Activated CD4-positive, alpha-beta memory T cell treated with anti-CD3 and anti-CD28 coated beads, Interleukin-2, amount 10 ng/mL, durations not matched to agents 7 days and 5 days (primary cell): ENCODE measurements around the gene RSPO3. TPM values are rescaled to one million over a fixed set of nuclear protein-coding genes. Genes with fewer than 3 reads are reported as not detected.
"Not testable (repeated sequence)": the region's sequence is repeated elsewhere in the genome, so short reads cannot be mapped to it uniquely, and the experiment has no call there.

Source experiments
- CTCF ChIA-PET: fragments of 350-600 bp; sonication (Branson Sonifier 250); formaldehyde crosslinking; loops from one replicate; lab custom pipeline; 2021; ENCODE audit warnings: antibody characterized with exemption, inconsistent platforms; lab: Charles Lee
- POLR2A ChIA-PET: fragments of 350-600 bp; sonication (Branson Sonifier 250); formaldehyde crosslinking; loops from one replicate; lab custom pipeline; 2021; ENCODE audit warnings: antibody characterized with exemption; lab: Charles Lee
- DNase-seq: peaks from one replicate; pipeline ENCODE4 v3.0.0-alpha.2; 2020
- H3K27ac Mint-ChIP-seq: one replicate; pipeline ENCODE4 v1.8.0; 2021; ENCODE audit warnings: mild to moderate bottlenecking, mixed read lengths
- H3K27me3 Mint-ChIP-seq: one replicate; pipeline ENCODE4 v1.8.0; 2021; ENCODE audit warnings: mixed read lengths
- H3K36me3 Mint-ChIP-seq: one replicate; pipeline ENCODE4 v1.8.0; 2021; ENCODE audit warnings: low read depth, mixed read lengths
- H3K4me1 Mint-ChIP-seq: one replicate; pipeline ENCODE4 v1.8.0; 2021; ENCODE audit warnings: mixed read lengths
- H3K4me3 Mint-ChIP-seq: one replicate; pipeline ENCODE4 v1.8.0; 2021; ENCODE audit warnings: mild to moderate bottlenecking, mixed read lengths
- H3K9me3 Mint-ChIP-seq: one replicate; pipeline ENCODE4 v1.8.0; 2021; ENCODE audit warnings: mixed read lengths
- total RNA-seq, 2 experiments: library from RNA; stranded (reverse); gene quantifications; one replicate each; pipeline ENCODE4 v1.2.3, GENCODE V29; 2021

The RSPO3 gene
- total RNA-seq, 2 experiments from 2014 or later: not detected

GRCh38 chr6:127222418-127222817, 103.9 kb downstream of the RSPO3 start:
- Mint-ChIP-seq H3K9me3 (no peaks in the 10 kb centered on the region), H3K27me3 (peaks cover 9% of the 10 kb centered on the region), H3K36me3 (no peaks in the 10 kb centered on the region), H3K27ac (no peak overlapping the region), H3K4me1 (no peaks in the 10 kb centered on the region), H3K4me3 (no peak overlapping the region)
- ChIA-PET POLR2A (no interaction called here), CTCF (no interaction called here)
- no peak for DNase-seq

- ChIA-PET POLR2A (no interaction called here), CTCF (no interaction called here)
- DNase-seq: no peak
- Mint-ChIP-seq H3K4me1 (no peaks in the 10 kb centered on the region), H3K36me3 (no peaks in the 10 kb centered on the region), H3K27ac (no peak overlapping the region), H3K4me3 (no peak overlapping the region), H3K27me3 (peaks cover 6% of the 10 kb centered on the region), H3K9me3 (no peaks in the 10 kb centered on the region)
Measured at GRCh38 chr6:127225497-127225896, 107.0 kb downstream of the RSPO3 start.

DNA sequence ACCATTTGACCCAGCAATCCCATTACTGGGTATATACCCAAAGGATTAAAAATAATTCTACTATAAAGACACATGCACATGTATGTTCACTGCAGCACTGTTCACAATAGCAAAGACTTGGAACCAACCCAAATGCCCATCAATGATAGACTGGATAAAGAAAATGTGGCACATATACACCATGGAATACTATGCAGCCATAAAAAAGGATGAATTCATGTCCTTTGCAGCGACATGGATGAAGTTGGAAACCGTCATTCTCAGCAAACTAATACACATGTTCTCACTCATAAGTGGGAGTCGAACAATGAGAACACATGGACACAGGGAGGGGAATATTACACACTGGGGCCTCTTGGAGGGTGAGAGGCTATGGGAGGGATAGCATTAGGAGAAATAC, 115.3 kb downstream of the RSPO3 start:
- H3K27ac Mint-ChIP-seq, H3K4me3 Mint-ChIP-seq, POLR2A ChIA-PET, CTCF ChIA-PET, H3K36me3 Mint-ChIP-seq, H3K4me1 Mint-ChIP-seq, H3K9me3 Mint-ChIP-seq, DNase-seq: not testable (repeated sequence)
- H3K27me3 Mint-ChIP-seq: peaks cover 12% of the 10 kb centered on the region

DNA sequence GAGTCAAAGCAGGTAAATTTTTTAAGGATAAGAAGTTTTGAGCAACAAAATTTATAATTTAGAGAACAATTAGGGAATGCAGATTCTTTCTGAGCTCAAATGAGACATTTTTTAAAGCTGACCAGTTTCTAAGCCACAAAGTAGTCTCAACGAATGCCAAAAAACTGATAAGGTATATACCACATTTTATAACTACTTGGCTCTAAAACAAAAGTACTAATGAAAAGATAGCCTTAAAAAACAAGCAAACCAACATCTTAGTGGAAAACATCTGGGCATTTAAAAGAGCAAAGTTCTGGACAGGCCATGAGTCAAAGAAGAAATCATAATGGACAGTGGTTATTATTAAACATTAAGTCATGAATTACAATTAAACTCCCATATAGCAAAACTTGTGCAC, 125.0 kb downstream of the RSPO3 start:
- no peaks in the 10 kb centered on the region for H3K4me1 Mint-ChIP-seq
- no peak overlapping the region for H3K4me3 Mint-ChIP-seq
- POLR2A ChIA-PET: no interaction called here

More for the DNA sequence above, 125.0 kb downstream of the RSPO3 start:
- DNase-seq: no peak
- H3K27me3 Mint-ChIP-seq: peaks cover 4% of the 10 kb centered on the region
- no peak overlapping the region for H3K27ac Mint-ChIP-seq
- no peaks in the 10 kb centered on the region for H3K9me3 Mint-ChIP-seq
- no peaks in the 10 kb centered on the region for H3K36me3 Mint-ChIP-seq
- CTCF ChIA-PET: no interaction called here

Other genes starting within 250 kb of the RSPO3 start
- 10 to 100 TPM; 27.9 to 30.5 TPM for gene RNF146, start 148.2 kb downstream of the RSPO3 start, total RNA-seq
- gene ECHDC1, start 224.9 kb downstream of the RSPO3 start, total RNA-seq: 10 to 100 TPM; 35.1 to 35.5 TPM